Chondrocyte (in vitro differentiated cells): ENCODE measurements around the gene GPR152. TPM values are rescaled to one million over a fixed set of nuclear protein-coding genes. Genes with fewer than 3 reads are reported as not detected.

Experiments
- DNase-seq: peaks from one replicate; pipeline ENCODE4 v3.0.0; 2021; ENCODE audit warnings: mixed read lengths, low spot score
- H3K27ac Mint-ChIP-seq: one replicate; pipeline ENCODE4 v1.8.0; 2021; ENCODE audit warnings: mild to moderate bottlenecking, moderate library complexity, mixed read lengths; ENCODE audit not compliant: unreplicated experiment
- H3K27me3 Mint-ChIP-seq: 2 replicates; pipeline ENCODE4 v1.8.0; 2021; ENCODE audit warnings: low read depth, mixed read lengths
- H3K36me3 Mint-ChIP-seq: 2 replicates; pipeline ENCODE4 v1.8.0; 2021; ENCODE audit warnings: low read depth, mixed read lengths
- H3K4me1 Mint-ChIP-seq: 2 replicates; pipeline ENCODE4 v1.8.0; 2021; ENCODE audit warnings: low read depth, mild to moderate bottlenecking, mixed read lengths
- H3K4me3 Mint-ChIP-seq: one replicate; pipeline ENCODE4 v1.8.0; 2021; ENCODE audit warnings: mild to moderate bottlenecking, moderate library complexity, mixed read lengths; ENCODE audit not compliant: unreplicated experiment
- H3K9me3 Mint-ChIP-seq: 2 replicates; pipeline ENCODE4 v1.8.0; 2021; ENCODE audit warnings: low read depth, mixed read lengths
- CTCF ChIP-seq: fragments of 200-600 bp; sonication (generic); IDR thresholded peaks from 2 replicates; pipeline ENCODE4 v1.5.0; 2021; ENCODE audit warnings: antibody characterized with exemption, mild to moderate bottlenecking, moderate library complexity
- total RNA-seq: library from RNA; stranded (reverse); gene quantifications from 3 replicates; pipeline ENCODE4 v1.2.1, GENCODE V29; 2021

Gene GPR152
- total RNA-seq, 1 donor from 2014 or later: not detected

GRCh38 chr11:67410984-67411784, 41.3 kb downstream of the GPR152 start:
- Mint-ChIP-seq H3K27me3 (peaks cover 11% of the 10 kb centered on the region), H3K9me3 (no peaks in the 10 kb centered on the region), H3K36me3 (peaks cover 1% of the 10 kb centered on the region), H3K4me1 (peaks cover 3% of the 10 kb centered on the region), H3K4me3 (no peak overlapping the region), H3K27ac (no peak overlapping the region)
- DNase-seq: no peak
- TF ChIP-seq CTCF: no peak

- H3K27me3 Mint-ChIP-seq: peaks cover 11% of the 10 kb centered on the region
- H3K36me3 Mint-ChIP-seq: peaks cover 1% of the 10 kb centered on the region
- no peak for DNase-seq
Observed at GRCh38 chr11:67410369-67410831, 42.1 kb downstream of the GPR152 start.

GRCh38 chr11:67409781-67410368, 42.7 kb downstream of the GPR152 start:
- H3K9me3 Mint-ChIP-seq: no peaks in the 10 kb centered on the region
- no peak for TF ChIP-seq CTCF
- H3K36me3 Mint-ChIP-seq: peaks cover 1% of the 10 kb centered on the region
- no peak overlapping the region for H3K27ac Mint-ChIP-seq
- DNase-seq: no peak
- no peak overlapping the region for H3K4me3 Mint-ChIP-seq
- no peaks in the 10 kb centered on the region for H3K4me1 Mint-ChIP-seq
- peaks cover 11% of the 10 kb centered on the region for H3K27me3 Mint-ChIP-seq

More at GRCh38 chr11:67410369-67410831, 42.1 kb downstream of the GPR152 start:
- Mint-ChIP-seq H3K27ac (no peak overlapping the region), H3K4me1 (no peaks in the 10 kb centered on the region), H3K4me3 (no peak overlapping the region), H3K9me3 (no peaks in the 10 kb centered on the region)
- no peak for TF ChIP-seq CTCF

GRCh38 chr11:67409261-67409666, 43.3 kb downstream of the GPR152 start:
- Mint-ChIP-seq H3K4me1 (no peaks in the 10 kb centered on the region), H3K27ac (no peak overlapping the region), H3K4me3 (no peak overlapping the region), H3K27me3 (peaks cover 11% of the 10 kb centered on the region), H3K9me3 (no peaks in the 10 kb centered on the region), H3K36me3 (peaks cover 1% of the 10 kb centered on the region)
- no peak for TF ChIP-seq CTCF
- peak; percentile 87 for DNase-seq

GRCh38 chr11:67408437-67409200, 43.9 kb downstream of the GPR152 start:
- Mint-ChIP-seq H3K27ac (no peak overlapping the region), H3K4me3 (no peak overlapping the region), H3K27me3 (peaks cover 11% of the 10 kb centered on the region), H3K4me1 (no peaks in the 10 kb centered on the region), H3K36me3 (peaks cover 1% of the 10 kb centered on the region), H3K9me3 (no peaks in the 10 kb centered on the region)
- no peak for DNase-seq
- TF ChIP-seq CTCF: no peak
